PC-9 (cell line): ENCODE data around the gene ARMC2. TPM values are rescaled to one million over a fixed set of nuclear protein-coding genes. Genes with fewer than 3 reads are reported as not detected.

Experiments used
- BruUV-seq: library from RNA; stranded (reverse); fragments of 400-500 nt; replicated peaks from 2 replicates; lab custom pipeline; 2021; lab: Mats Ljungman, UMichigan
- CTCF ChIA-PET: fragments of 300-600 bp; sonication (Branson Sonifier 250); formaldehyde crosslinking; loops from one replicate; lab custom pipeline; 2022; ENCODE audit warnings: antibody characterized with exemption; lab: Charles Lee
- POLR2A ChIA-PET: fragments of 300-600 bp; sonication (Branson Sonifier 250); formaldehyde crosslinking; loops from one replicate; lab custom pipeline; 2022; ENCODE audit warnings: antibody characterized with exemption; ENCODE audit not compliant: unreplicated experiment; lab: Charles Lee
- DNase-seq, 2 experiments: peaks; one replicate each; pipeline versions ENCODE4 v3.0.0 to v3.0.0-alpha.2; 2015 to 2022; ENCODE audit warnings: mixed read lengths in 1 of 2
- H2AFZ ChIP-seq: fragments of 200-600 bp; sonication (generic); 2 replicates; pipeline ENCODE4 v1.8.1; 2017; ENCODE audit warnings: antibody characterized with exemption
- H3F3A ChIP-seq: fragments of 200-600 bp; sonication (generic); 2 replicates; pipeline ENCODE4 v1.8.1; 2017; ENCODE audit warnings: antibody characterized with exemption, mild to moderate bottlenecking, low read depth; ENCODE audit not compliant: insufficient read depth
- H3K27ac ChIP-seq: fragments of 200-600 bp; sonication (generic); 2 replicates; pipeline ENCODE4 v1.6.1; 2016; ENCODE audit warnings: mixed run types
- H3K27me3 ChIP-seq: fragments of 200-600 bp; sonication (generic); 2 replicates; pipeline ENCODE4 v1.6.1; 2016; ENCODE audit warnings: low read depth, mixed run types; ENCODE audit not compliant: insufficient read depth
- H3K36me3 ChIP-seq: fragments of 200-600 bp; sonication (generic); 2 replicates; pipeline ENCODE4 v1.6.1; 2016; ENCODE audit warnings: low read depth, mixed run types
- H3K4me1 ChIP-seq: fragments of 200-600 bp; sonication (generic); replicated peaks from 2 replicates; pipeline ENCODE4 v1.6.1; 2016; ENCODE audit warnings: mixed run types; ENCODE audit not compliant: insufficient read depth
- H3K4me2 ChIP-seq: fragments of 200-600 bp; sonication (generic); 2 replicates; pipeline ENCODE4 v1.6.1; 2017; ENCODE audit warnings: mixed run types
- H3K4me3 ChIP-seq: fragments of 200-600 bp; sonication (generic); 2 replicates; pipeline ENCODE4 v1.6.1; 2016; ENCODE audit warnings: mixed run types
- H3K79me2 ChIP-seq: fragments of 200-600 bp; sonication (generic); 2 replicates; pipeline ENCODE4 v1.6.1; 2017; ENCODE audit warnings: low read depth, mixed run types
- H3K9me2 ChIP-seq: fragments of 200-600 bp; sonication (generic); 2 replicates; pipeline ENCODE4 v1.8.1; 2017; ENCODE audit warnings: mild to moderate bottlenecking; ENCODE audit not compliant: insufficient read depth
- H3K9me3 ChIP-seq: fragments of 200-600 bp; sonication (generic); 2 replicates; pipeline ENCODE4 v1.8.1; 2016; ENCODE audit warnings: low read depth; ENCODE audit not compliant: insufficient read depth
- H4K20me1 ChIP-seq: fragments of 200-600 bp; sonication (generic); 2 replicates; pipeline ENCODE4 v1.8.1; 2017; ENCODE audit not compliant: insufficient read depth
- CTCF ChIP-seq: fragments of 200-600 bp; sonication (generic); conservative IDR thresholded peaks from 2 replicates; pipeline ENCODE4 v1.6.1; 2017; ENCODE audit warnings: mixed run types, antibody characterized with exemption, mild to moderate bottlenecking, moderate library complexity
- EZH2 ChIP-seq: fragments of 200-600 bp; sonication (generic); IDR thresholded peaks from 2 replicates; pipeline ENCODE4 v1.8.0; 2017; ENCODE audit warnings: antibody characterized with exemption, low read depth
- intact Hi-C: fragments of 100-400 bp; cut with micrococcal nuclease; formaldehyde crosslinking; loops from one replicate; pipeline ENCODE4 v1.10.0; 2022; ENCODE audit not compliant: unreplicated experiment
- total RNA-seq: library from RNA; stranded (reverse); gene quantifications from 2 replicates; pipeline ENCODE4 v1.2.3, GENCODE V29; 2021

Gene ARMC2
- total RNA-seq, 1 experiment from 2014 or later: 15.5 TPM

- BruUV-seq: no TSS peak
- intact Hi-C loops: no loop called here
- Histone ChIP-seq H3K9me3 (no peaks in the 10 kb centered on the region), H3K4me1 (no peaks in the 10 kb centered on the region), H3K79me2 (no peaks in the 10 kb centered on the region), H3K36me3 (no peaks in the 10 kb centered on the region), H3K4me3 (no peak overlapping the region), H3K27ac (no peak overlapping the region), H3F3A (no peaks in the 10 kb centered on the region; the same call in 1 of the 2 replicates), H3K9me2 (peaks cover 5% of the 10 kb centered on the region), H3K27me3 (no peaks in the 10 kb centered on the region), H4K20me1 (no peaks in the 10 kb centered on the region), H2AFZ (no peak overlapping the region), H3K4me2 (no peak overlapping the region)
- TF ChIP-seq EZH2 (no peak), CTCF (no peak)
- ChIA-PET POLR2A (interaction anchor here (0.6 kb wide), 1 partner anchor 15 kb away, joined by 4 read pairs; no protein-coding TSS in a partner anchor), CTCF (interaction anchor here (0.7 kb wide), 1 partner anchor 644 kb away, joined by 4 read pairs; no protein-coding TSS in a partner anchor)
- DNase-seq: no peak
Observed at GRCh38 chr6:109021870-109022269, 173.6 kb downstream of the ARMC2 start.

- Histone ChIP-seq H3F3A (no peaks in the 10 kb centered on the region; the same call in 1 of the 2 replicates), H2AFZ (no peak overlapping the region), H3K79me2 (no peaks in the 10 kb centered on the region), H3K9me3 (no peaks in the 10 kb centered on the region), H3K4me1 (no peaks in the 10 kb centered on the region), H3K36me3 (no peaks in the 10 kb centered on the region), H4K20me1 (no peaks in the 10 kb centered on the region), H3K4me3 (no peak overlapping the region), H3K27me3 (no peaks in the 10 kb centered on the region), H3K4me2 (no peak overlapping the region), H3K27ac (no peak overlapping the region), H3K9me2 (peaks cover 5% of the 10 kb centered on the region)
- no peak for TF ChIP-seq CTCF
- no peak for TF ChIP-seq EZH2
- ChIA-PET POLR2A (no interaction called here), CTCF (no interaction called here)
- intact Hi-C loops: no loop called here
- no TSS peak for BruUV-seq
- DNase-seq: no peak
Observed at GRCh38 chr6:109023356-109023925, 175.2 kb downstream of the ARMC2 start.

Other genes starting within 250 kb of the ARMC2 start
- 6.1 and 6.5 TPM in 2 replicates for gene SESN1, start 246.4 kb downstream of the ARMC2 start, total RNA-seq
- 17.2 and 18.3 TPM in 2 replicates for gene CEP57L1, start 247.1 kb downstream of the ARMC2 start, total RNA-seq